ENCODE data around the gene GORAB. TPM values are rescaled to one million over a fixed set of nuclear protein-coding genes. Genes with fewer than 3 reads are reported as not detected.

The GORAB gene
- total RNA-seq, 1 donor from 2014 or later: 10.5 TPM

DNA sequence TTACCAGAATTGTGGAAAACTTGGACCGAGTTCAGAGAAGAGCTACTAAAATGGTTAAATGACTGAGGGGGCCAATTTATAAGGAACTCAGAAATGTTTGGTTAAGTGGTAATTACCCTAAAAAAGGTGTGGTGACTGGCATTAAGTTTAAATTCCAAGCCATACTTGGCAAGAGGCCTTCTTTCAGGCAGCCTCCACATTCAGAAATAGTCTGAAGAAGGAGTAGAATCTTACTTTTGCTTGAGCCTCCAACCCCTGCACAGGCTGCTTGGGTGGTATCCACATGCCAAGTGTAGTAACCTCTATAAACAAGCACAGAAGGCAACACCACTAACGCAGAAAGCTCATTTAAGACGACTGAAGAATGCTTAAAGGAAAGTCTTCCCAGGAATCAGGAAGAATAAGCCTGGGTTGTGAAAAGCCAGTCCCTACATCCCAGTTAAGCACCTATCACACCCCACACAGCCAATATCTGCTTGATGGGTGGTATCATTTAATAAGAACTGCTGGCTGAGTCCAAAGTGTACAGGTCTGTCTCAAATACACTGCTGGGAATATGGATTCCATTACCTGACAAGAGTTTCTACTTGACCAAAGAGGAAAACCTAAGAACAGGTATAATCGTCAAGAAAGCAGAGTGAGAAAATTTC, 13.7 kb upstream of the GORAB start:
- no peaks in the 10 kb centered on the region for H3K4me1 Mint-ChIP-seq
- H3K27ac Mint-ChIP-seq (ENCODE audit: unreplicated experiment): no peak overlapping the region
- no peak overlapping the region for H3K4me3 Mint-ChIP-seq
- DNase-seq (ENCODE audit: low read depth, low spot score): no peak
- H3K36me3 Mint-ChIP-seq (ENCODE audit: low read depth): no peaks in the 10 kb centered on the region
- TF ChIP-seq, protein P1, sequence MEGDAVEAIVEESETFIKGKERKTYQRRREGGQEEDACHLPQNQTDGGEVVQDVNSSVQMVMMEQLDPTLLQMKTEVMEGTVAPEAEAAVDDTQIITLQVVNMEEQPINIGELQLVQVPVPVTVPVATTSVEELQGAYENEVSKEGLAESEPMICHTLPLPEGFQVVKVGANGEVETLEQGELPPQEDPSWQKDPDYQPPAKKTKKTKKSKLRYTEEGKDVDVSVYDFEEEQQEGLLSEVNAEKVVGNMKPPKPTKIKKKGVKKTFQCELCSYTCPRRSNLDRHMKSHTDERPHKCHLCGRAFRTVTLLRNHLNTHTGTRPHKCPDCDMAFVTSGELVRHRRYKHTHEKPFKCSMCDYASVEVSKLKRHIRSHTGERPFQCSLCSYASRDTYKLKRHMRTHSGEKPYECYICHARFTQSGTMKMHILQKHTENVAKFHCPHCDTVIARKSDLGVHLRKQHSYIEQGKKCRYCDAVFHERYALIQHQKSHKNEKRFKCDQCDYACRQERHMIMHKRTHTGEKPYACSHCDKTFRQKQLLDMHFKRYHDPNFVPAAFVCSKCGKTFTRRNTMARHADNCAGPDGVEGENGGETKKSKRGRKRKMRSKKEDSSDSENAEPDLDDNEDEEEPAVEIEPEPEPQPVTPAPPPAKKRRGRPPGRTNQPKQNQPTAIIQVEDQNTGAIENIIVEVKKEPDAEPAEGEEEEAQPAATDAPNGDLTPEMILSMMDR (conservative IDR thresholded peaks at IDR 0.05): no peak
- H3K9me3 Mint-ChIP-seq: no peaks in the 10 kb centered on the region
- H3K27me3 Mint-ChIP-seq (ENCODE audit: low read depth): peaks cover 22% of the 10 kb centered on the region

DNA sequence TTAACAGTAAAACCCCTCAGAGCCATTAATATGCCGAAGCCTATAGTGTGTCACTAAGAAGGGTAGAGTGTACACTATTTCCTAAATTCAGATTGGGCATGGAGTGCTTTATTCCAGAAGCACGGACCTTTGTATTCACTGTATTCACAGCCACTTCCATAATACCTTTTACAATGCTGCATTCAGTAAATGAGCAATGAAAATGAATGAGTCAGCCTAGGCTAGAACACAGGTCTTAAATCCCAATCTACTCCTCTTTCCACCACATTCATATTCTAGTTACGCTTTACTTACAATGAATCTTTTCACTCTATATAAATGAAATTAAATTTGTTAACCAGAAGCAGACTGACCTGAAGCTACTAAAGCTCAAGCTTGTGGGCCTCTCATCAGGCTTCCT, 13.0 kb upstream of the GORAB start:
- no peaks in the 10 kb centered on the region for H3K36me3 Mint-ChIP-seq (ENCODE audit: low read depth)

DNA sequence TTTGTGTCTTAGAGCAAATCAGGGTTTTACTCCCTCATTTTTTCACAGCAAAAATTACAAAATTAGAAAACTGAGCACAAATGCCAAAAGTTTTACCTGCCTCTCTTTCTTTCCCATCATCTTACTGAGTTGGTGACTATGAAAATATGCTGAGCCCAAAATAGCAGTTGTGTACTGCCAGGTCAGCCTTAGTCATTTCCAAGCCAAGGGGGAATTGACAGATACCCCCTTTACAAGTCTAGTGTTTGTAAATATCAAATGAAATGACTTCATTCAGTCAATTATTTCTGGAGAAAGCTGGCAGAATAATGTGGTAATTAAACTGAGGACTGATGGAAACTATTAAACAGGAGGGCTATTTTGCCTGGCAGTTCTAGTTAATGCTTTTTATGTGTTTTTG, 11.4 kb upstream of the GORAB start:
- Mint-ChIP-seq H3K9me3 (no peaks in the 10 kb centered on the region), H3K27me3 (ENCODE audit: low read depth) (peaks cover 38% of the 10 kb centered on the region), H3K27ac (ENCODE audit: unreplicated experiment) (no peak overlapping the region), H3K4me1 (no peaks in the 10 kb centered on the region), H3K36me3 (ENCODE audit: low read depth) (no peaks in the 10 kb centered on the region), H3K4me3 (no peak overlapping the region)
- no peak for DNase-seq (ENCODE audit: low read depth, low spot score)
- TF ChIP-seq, protein P1 (conservative IDR thresholded peaks at IDR 0.05): no peak

More for the DNA sequence above, 13.0 kb upstream of the GORAB start:
- Mint-ChIP-seq H3K4me1 (no peaks in the 10 kb centered on the region), H3K27me3 (ENCODE audit: low read depth) (peaks cover 27% of the 10 kb centered on the region), H3K27ac (ENCODE audit: unreplicated experiment) (no peak overlapping the region), H3K4me3 (no peak overlapping the region), H3K9me3 (no peaks in the 10 kb centered on the region)
- TF ChIP-seq, protein P1 (conservative IDR thresholded peaks at IDR 0.05): no peak
- no peak for DNase-seq (ENCODE audit: low read depth, low spot score)

DNA sequence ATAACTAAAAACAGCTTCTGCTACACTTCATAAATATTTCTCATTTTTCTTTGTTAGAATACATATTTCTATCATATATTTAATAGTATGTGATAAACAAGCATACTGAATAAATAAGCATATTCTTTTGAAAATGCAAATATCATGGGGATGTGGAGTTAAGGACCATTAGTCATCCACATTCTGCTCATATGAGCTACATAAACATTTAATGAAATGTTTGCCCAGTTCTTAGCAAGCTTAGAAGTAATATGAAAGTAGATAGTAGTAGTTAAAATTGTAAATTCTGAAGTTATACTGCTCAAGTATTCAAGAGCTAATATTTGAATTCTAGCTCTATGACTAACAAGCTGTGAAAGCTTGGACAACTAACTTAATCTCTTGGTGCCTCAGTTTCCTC, 10.1 kb upstream of the GORAB start:
- Mint-ChIP-seq H3K27me3 (ENCODE audit: low read depth) (peaks cover 49% of the 10 kb centered on the region), H3K9me3 (no peaks in the 10 kb centered on the region), H3K4me3 (no peak overlapping the region), H3K27ac (ENCODE audit: unreplicated experiment) (no peak overlapping the region), H3K36me3 (ENCODE audit: low read depth) (no peaks in the 10 kb centered on the region), H3K4me1 (no peaks in the 10 kb centered on the region)
- no peak for DNase-seq (ENCODE audit: low read depth, low spot score)
- TF ChIP-seq, protein P1 (conservative IDR thresholded peaks at IDR 0.05): no peak

DNA sequence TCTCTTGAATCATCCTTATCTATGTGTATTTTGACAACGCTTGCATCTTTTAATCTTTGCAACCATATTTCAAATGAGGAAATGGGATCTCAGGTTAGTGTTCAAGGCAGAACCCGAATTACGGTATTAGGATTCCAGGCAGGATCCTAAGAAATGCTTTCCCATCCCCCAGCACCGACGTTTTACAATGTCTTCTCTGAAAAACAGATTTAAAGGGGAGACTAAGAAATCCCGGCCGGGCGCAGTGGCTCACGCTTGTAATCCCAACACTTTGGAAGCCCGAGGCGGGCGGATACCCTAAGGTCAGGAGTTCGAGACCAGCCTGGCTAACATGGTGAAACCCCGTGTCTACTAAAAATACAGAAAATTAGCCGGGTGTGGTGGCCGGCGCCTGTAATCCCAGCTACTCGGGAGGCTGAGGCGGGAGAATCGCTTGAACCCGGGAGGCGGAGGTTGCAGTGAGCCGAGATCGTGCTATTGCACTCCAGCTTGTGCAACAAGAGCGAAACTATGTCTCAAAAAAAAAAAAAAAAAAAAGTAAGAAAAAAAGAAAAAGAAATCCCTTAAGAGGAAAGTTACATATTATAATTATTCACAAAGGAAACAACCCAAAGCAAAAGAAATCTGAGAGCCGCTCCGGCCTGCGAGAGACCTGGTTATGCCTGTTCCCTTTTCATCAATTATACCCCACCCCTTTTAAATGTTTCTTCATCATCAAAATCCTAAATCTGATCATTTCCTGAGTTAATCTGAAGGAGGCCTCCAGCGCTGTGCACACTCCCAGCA, 801 bp upstream of the GORAB start:
- Mint-ChIP-seq H3K27ac (ENCODE audit: unreplicated experiment) (no peak overlapping the region), H3K4me3 (no peak overlapping the region), H3K9me3 (no peaks in the 10 kb centered on the region), H3K4me1 (peaks cover under 1% of the 10 kb centered on the region), H3K27me3 (ENCODE audit: low read depth) (peaks cover 22% of the 10 kb centered on the region), H3K36me3 (ENCODE audit: low read depth) (no peaks in the 10 kb centered on the region)
- TF ChIP-seq, protein P1 (conservative IDR thresholded peaks at IDR 0.05): no peak
- DNase-seq (ENCODE audit: low read depth, low spot score): no peak

Measured in neural crest cell (in vitro differentiated cells).